HEK293 (cell line): ENCODE results near the gene CSKMT.

Source experiments
- CTCF ChIA-PET: fragments of 350-600 bp; formaldehyde crosslinking; extraction: SDS; loops from one replicate; lab custom pipeline; 2021; ENCODE audit warnings: antibody characterized with exemption; lab: Yijun Ruan, JAX
- POLR2A ChIA-PET: fragments of 300-600 bp; formaldehyde crosslinking; extraction: SDS; loops from one replicate; lab custom pipeline; 2020; ENCODE audit warnings: antibody characterized with exemption, inconsistent platforms; lab: Yijun Ruan, JAX
- H3K27ac ChIP-seq: fragments of 200-500 bp; sonication (Bioruptor generic); 2 replicates; pipeline ENCODE4 v1.5.1; 2014; ENCODE audit warnings: low read depth, low read length, control low read depth, inconsistent platforms; ENCODE audit errors: extremely low read depth
- H3K36me3 ChIP-seq, 2 experiments: fragments of 200-500 bp in 1 of 2; sonication (Bioruptor generic) in 1 of 2; 1 replicate in 1 of 2; 2 replicates in 1 of 2; pipeline ENCODE4 v1.5.1; 2014 to 2017; ENCODE audit warnings: inconsistent platforms in 2 of 2, low read length in 2 of 2; ENCODE audit not compliant: control insufficient read depth in 2 of 2, insufficient read depth in 1 of 2
- H3K4me1 ChIP-seq: fragments of 200-500 bp; sonication (Bioruptor generic); 2 replicates; pipeline ENCODE4 v1.5.1; 2014; ENCODE audit warnings: mild to moderate bottlenecking, low read length, inconsistent platforms; ENCODE audit not compliant: control insufficient read depth, insufficient read depth
- H3K4me3 ChIP-seq: 2 replicates; pipeline ENCODE4 v1.5.1; 2011; ENCODE audit warnings: low read depth, mild to moderate bottlenecking, control low read depth, low read length, moderate library complexity
- H3K9me3 ChIP-seq: fragments of 200-500 bp; sonication (Bioruptor generic); 2 replicates; pipeline ENCODE4 v1.5.1; 2014; ENCODE audit warnings: low read depth, low read length, inconsistent platforms; ENCODE audit not compliant: control insufficient read depth, insufficient read depth
- BCL6B ChIP-seq: fragments of 450-650 bp; formaldehyde crosslinking; IDR thresholded peaks from 2 replicates; pipeline ENCODE4 v1.5.1; 2017; ENCODE audit warnings: missing biosample characterization, missing genetic modification characterization
- KLF7 ChIP-seq: fragments of 450-650 bp; formaldehyde crosslinking; IDR thresholded peaks from 2 replicates; pipeline ENCODE4 v1.5.1; 2016; ENCODE audit warnings: missing biosample characterization, missing genetic modification characterization, borderline replicate concordance
- KLF8 ChIP-seq: fragments of 450-650 bp; formaldehyde crosslinking; IDR thresholded peaks from 2 replicates; pipeline ENCODE4 v1.5.1; 2016; ENCODE audit warnings: missing biosample characterization, missing genetic modification characterization
- MYNN ChIP-seq: fragments of 450-650 bp; formaldehyde crosslinking; IDR thresholded peaks from 2 replicates; pipeline ENCODE4 v1.5.1; 2016; ENCODE audit warnings: missing biosample characterization, missing genetic modification characterization, borderline replicate concordance
- SALL2 ChIP-seq: fragments of 450-650 bp; formaldehyde crosslinking; IDR thresholded peaks from 2 replicates; pipeline ENCODE4 v1.5.0; 2017; ENCODE audit warnings: missing biosample characterization, mild to moderate bottlenecking, missing genetic modification characterization, borderline replicate concordance
- ZNF202 ChIP-seq: fragments of 450-650 bp; formaldehyde crosslinking; IDR thresholded peaks from 2 replicates; pipeline ENCODE4 v1.5.1; 2016; ENCODE audit warnings: missing biosample characterization, missing genetic modification characterization, borderline replicate concordance
- ZNF280C ChIP-seq: fragments of 450-650 bp; formaldehyde crosslinking; IDR thresholded peaks from 2 replicates; pipeline ENCODE4 v1.5.1; 2016; ENCODE audit warnings: missing biosample characterization, missing genetic modification characterization
- ZNF354C ChIP-seq: fragments of 450-650 bp; formaldehyde crosslinking; IDR thresholded peaks from 2 replicates; pipeline ENCODE4 v1.5.1; 2016; ENCODE audit warnings: missing biosample characterization, missing genetic modification characterization, low read depth, borderline replicate concordance
- ZNF555 ChIP-seq: fragments of 450-650 bp; formaldehyde crosslinking; conservative IDR thresholded peaks from 2 replicates; pipeline ENCODE4 v1.5.1; 2017; ENCODE audit warnings: missing biosample characterization, mild to moderate bottlenecking, missing genetic modification characterization, inconsistent platforms
- ZNF596 ChIP-seq: fragments of 450-650 bp; IDR thresholded peaks from 2 replicates; pipeline ENCODE4 v1.5.0; 2018; ENCODE audit warnings: missing biosample characterization, mild to moderate bottlenecking, missing genetic modification characterization, moderate library complexity
- ZNF670 ChIP-seq: fragments of 450-650 bp; formaldehyde crosslinking; IDR thresholded peaks from 2 replicates; pipeline ENCODE4 v1.5.1; 2016; ENCODE audit warnings: missing biosample characterization, missing genetic modification characterization, low read depth
- ZNF692 ChIP-seq: fragments of 450-650 bp; formaldehyde crosslinking; IDR thresholded peaks from 2 replicates; pipeline ENCODE4 v1.5.1; 2016; ENCODE audit warnings: missing biosample characterization, missing genetic modification characterization
- ZNF747 ChIP-seq: fragments of 450-650 bp; formaldehyde crosslinking; IDR thresholded peaks from 2 replicates; pipeline ENCODE4 v1.5.1; 2016; ENCODE audit warnings: missing biosample characterization, missing genetic modification characterization

CSKMT gene

GRCh38 chr11:62665599-62666258 lies 617 bp downstream of the CSKMT start:
- no peak for TF ChIP-seq MYNN (tag by site-specific recombination)
- no peak for TF ChIP-seq KLF7 (tag by site-specific recombination)
- no peak for TF ChIP-seq BCL6B
- TF ChIP-seq ZNF202 (tag by site-specific recombination): no peak
- no peak for TF ChIP-seq ZNF692 (tag by site-specific recombination)
- no peak for TF ChIP-seq ZNF354C (tag by site-specific recombination)
- no peak for TF ChIP-seq SALL2 (tag by site-specific recombination)
- no peak for TF ChIP-seq ZNF670
- no peak for TF ChIP-seq KLF8 (tag by site-specific recombination)
- TF ChIP-seq, all 188 proteins: peak for 0
- peak overlapping the region; percentile 30 for H3K4me3 ChIP-seq
- POLR2A ChIA-PET: interaction anchor here (0.7 to 5.0 kb wide), 42 partner anchors 9 to 241 kb away, joined by 3 to 90 read pairs (median 6); partner anchors contain the start of genes B3GAT3, EEF1G, GANAB and HNRNPUL2
- H3K27ac ChIP-seq: peak overlapping the region; percentile 18; the same call in 1 of the 2 replicates
- no peaks in the 10 kb centered on the region for H3K4me1 ChIP-seq
- peaks cover 0 to 43% of the 10 kb centered on the region in 2 experiments; a peak in 2 of 3 replicates for H3K36me3 ChIP-seq
- no peaks in the 10 kb centered on the region for H3K9me3 ChIP-seq
- CTCF ChIA-PET: interaction anchor here (0.7 to 2.5 kb wide), 9 partner anchors 10 to 73 kb away, joined by 3 to 10 read pairs (median 3); partner anchors contain the start of gene HNRNPUL2

GRCh38 chr11:62666259-62666926 lies 1.3 kb downstream of the CSKMT start:
- Histone ChIP-seq H3K36me3 (peaks cover 0 to 43% of the 10 kb centered on the region in 2 experiments; a peak in 2 of 3 replicates), H3K9me3 (no peaks in the 10 kb centered on the region), H3K4me3 (no peak overlapping the region), H3K4me1 (no peaks in the 10 kb centered on the region), H3K27ac (no peak overlapping the region)
- POLR2A ChIA-PET: interaction anchor here (1.0 to 5.0 kb wide), 13 partner anchors 8 to 93 kb away, joined by 3 to 79 read pairs (median 8); partner anchors contain the start of genes B3GAT3, EEF1G, GANAB and INTS5
- CTCF ChIA-PET: interaction anchor here (1.2 to 2.5 kb wide), 2 partner anchors 10 to 15 kb away, joined by 5 to 10 read pairs; no protein-coding TSS in a partner anchor
- TF ChIP-seq ZNF280C (tag by site-specific recombination): no peak
- no peak for TF ChIP-seq ZNF747 (tag by site-specific recombination)
- TF ChIP-seq ZNF555 (tag by site-specific recombination): no peak
- no peak for TF ChIP-seq MYNN (tag by site-specific recombination)
- TF ChIP-seq ZNF596 (tag by site-specific recombination): no peak
